NCI-H187 (cell line): ENCODE measurements around the gene PPM1N.
"Not testable (repeated sequence)": the region's sequence is repeated elsewhere in the genome, so short reads cannot be mapped to it uniquely, and the experiment has no call there.

ENCODE experiments used
- DNase-seq, 2 experiments: peaks; one replicate each; lab custom pipeline; 2025; lab: John Stamatoyannopoulos, UW

The PPM1N gene

DNA sequence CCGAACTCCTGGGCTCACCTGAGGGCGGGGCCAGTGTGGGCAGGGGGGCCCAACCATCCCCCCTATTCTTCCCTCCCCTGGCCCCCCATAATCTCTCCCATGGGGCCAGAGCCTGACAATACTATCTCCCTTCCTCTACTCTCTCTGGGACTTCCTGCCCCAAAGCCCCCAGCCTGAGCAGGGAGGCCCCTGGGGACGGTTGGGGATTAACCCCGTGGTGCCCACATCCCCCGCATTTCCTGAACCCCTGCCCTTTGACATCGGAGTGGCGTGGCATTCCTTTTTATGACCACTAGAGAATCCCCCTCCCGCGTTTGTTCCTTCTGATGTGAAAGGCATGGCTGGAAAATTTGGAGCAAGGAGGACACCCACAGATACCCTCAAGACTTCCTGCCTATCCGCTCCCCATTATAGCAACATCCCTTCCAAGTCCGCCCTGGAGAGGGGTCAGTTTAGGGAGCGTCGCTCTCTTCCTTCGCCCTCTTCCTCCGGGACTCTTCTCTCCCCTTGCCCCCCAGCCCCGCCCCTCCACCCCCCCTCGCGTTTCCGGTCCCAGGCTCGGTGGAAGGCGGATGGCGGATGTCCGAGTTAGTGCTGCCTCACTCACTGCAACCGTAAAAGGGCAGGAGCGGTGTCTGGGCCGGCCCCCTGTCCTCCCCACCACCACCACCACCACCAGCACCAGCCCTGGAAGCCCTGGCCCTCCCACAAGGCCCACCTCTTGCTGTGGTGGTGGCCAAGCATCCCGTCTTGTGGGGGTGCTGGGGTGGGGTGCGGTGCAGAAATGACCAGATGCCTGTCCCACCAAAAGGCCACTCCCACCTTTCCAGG is 10.8 kb downstream of the PPM1N start:
- DNase-seq = no peak

DNA sequence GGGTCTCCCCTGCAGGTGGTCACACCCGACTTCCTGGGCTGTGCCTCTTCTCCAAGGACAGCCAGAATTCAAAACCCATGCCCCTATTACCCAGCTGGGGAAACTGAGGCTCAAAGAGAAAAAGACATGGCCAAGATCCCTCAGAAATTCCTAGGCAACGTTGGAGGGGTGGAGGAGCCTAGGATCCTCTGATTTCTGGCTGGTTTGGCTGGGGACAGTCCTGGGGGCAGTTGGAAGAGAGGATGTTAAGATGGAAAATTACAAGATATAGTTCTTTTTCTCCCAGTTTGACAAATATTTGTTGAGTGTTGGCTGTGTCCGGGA is 11.4 kb downstream of the PPM1N start:
- DNase-seq = no peak

DNA sequence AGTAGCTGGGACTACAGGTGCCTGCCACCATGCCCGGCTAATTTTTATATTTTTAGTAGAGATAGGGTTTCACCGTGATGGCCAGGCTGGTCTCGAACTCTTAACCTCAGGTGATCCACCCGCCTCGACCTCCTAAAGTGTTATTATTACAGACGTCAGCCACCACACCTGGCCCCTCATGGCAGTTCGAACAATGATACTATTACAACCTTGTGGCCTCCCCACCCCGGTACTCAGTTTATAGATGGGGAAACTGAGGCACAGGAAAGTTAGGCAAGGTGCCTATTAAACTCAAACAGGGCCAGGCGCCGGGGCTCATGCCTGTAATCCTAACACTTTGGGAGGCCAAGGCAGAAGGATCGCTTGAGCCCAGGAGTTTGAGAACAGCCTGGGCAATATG is 12.1 kb downstream of the PPM1N start:
- DNase-seq = not testable (repeated sequence)

DNA sequence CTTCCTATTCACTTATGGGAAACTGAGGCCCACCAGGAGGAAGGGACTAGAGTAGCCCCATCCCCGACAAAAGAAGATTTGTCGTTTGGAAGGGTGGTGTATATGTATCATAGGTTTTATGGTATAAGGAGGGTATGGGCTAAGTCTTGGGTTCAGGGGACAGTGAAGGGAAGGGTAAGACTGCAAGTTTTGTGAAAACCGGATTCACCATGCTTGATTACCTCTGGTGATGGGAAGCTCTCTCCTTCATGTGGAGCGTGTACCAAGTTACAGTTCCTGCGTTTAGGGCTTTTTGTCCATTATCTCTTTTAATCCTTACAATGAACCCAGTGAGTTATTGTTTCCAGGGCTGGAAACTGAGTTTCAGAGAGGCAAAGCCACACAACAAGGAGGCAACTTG is 12.8 kb downstream of the PPM1N start:
- DNase-seq = no peak

DNA sequence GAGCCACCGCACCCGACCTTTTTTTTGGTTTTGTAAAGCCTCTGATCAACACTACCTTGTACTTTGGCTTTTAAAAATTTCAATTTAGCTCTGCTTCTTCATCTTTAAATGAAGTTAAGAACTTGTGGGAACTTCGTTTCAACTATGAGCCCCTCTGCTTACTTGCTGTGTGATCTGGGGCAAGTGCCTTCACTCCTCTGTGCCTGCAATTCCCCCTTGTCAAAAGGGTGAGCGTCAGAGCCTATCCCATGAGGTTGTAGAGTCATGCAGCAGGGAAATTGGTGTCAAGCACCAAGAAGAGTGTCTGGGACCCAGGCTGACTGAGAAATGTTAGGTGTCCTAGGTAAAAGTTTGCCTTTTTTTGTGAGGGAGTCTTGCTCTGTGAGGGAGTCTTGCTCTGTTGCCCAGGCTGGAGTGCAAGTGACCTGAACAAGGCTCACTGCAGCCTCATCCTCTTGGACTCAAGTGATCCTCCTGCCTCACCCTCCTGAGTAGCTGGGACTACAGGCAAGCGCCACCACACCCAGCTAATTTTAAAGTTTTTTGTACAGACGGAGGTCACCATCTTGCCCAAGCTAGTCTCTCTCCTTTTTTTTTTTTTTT is 14.7 kb downstream of the PPM1N start:
- no peak for DNase-seq

DNA sequence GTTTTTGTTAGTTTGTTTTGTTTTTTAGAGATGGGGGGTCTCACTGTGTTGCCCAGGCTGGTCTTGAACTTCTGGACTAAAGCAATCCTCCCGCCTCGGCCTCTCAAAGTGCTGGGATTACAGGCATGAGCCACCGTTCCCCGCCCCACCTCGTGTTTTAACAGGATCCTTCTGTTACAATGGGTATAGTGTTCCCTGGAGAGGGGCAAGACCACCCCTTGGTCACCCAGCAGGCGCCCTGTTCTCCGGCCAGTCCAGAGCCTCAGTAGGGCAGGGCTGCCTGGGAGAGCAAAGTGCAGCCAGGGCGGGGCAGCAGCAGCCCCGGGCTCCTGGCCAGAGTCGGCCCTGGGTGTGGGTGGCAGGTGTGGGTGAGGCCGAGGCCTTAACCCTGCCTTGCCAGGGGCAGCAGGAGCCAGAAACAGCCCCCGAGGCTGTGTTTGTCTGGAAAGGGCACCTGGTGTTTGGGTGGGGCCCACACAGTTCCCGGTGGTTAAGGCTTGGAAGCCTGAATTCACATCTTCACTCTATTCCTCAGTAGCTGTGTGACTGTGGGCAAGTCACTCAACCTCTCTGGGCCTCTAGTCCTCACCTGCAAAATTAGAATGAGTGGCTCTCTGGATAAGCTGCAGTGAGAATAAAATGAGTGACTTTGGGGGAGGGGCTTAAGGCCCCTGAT is 16.3 kb downstream of the PPM1N start:
- no peak for DNase-seq

DNA sequence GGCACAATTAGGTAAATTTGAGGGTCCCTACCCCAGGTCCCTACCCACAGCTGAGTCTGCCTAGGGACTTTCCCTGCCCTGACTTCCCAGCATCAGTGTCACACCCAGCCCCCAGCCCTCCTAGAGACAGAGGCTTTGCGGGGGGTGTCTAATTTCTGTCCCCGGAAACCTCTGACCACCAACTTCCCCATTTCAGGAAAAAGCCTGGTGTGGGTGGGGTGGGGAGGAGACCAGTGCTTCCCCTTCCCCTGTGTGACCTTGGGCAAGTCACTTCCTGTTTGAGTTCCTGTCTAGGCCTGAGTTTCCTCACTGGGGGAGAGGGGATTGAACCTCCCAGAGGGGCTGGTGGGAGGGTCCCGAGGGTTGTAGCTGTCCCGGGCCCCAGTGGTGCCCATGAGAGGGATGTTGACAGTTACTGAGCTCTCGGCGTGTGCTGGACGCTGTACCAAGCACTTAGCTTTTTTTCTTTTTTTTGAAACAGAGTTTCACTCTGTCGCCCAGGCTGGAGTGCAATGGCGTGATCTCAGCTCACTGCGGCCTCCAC is 16.9 kb downstream of the PPM1N start:
- no peak for DNase-seq

DNA sequence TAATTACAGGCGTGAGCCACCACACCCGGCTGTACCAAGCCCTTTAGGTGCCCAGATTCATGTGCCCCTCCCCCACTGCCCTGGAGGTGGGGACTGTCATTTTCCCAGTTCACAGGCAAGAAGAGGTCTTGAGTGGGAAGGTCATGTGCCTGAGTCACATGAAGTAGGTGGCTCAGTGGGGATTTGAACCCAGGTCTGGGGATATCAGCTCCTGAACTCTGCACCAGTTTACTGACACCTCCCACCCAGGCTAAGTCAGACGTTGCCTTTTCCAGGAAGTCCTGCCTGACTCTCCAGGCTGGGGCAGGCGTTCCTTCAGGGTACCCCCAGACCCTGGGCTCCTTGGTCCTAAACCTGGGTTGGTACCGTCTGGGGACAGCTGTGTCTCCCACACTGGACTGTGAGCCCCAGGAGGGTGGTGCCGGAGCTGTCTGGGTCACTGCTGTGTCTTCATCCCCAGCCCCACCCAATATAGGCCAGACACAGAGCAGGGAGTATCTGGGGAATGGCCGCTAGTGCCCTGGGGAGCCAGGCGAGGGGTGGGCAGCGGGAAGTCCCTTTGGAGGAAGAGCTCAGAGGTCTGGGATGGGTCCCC is 17.7 kb downstream of the PPM1N start:
- DNase-seq = no peak

DNA sequence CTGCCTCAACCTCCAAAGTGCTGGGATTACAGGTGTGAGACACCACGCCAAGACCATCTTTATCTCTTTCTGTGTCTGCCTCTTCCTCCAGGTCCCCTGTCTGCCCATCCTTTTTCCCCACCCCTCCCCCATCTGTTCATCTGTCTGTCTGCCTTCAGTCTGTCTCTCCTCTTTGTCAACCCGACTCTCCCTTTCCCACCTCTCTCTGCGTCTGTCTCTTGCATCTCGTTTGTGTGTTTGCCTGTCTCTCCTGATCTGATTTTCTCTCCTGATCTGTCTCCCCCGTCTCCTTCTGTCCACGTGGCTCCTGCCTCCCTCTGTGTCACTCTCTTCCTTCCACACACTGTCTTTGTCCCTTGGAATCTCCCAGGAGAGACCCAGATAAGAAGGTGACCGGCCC is 19.0 kb downstream of the PPM1N start:
- no peak for DNase-seq

DNA sequence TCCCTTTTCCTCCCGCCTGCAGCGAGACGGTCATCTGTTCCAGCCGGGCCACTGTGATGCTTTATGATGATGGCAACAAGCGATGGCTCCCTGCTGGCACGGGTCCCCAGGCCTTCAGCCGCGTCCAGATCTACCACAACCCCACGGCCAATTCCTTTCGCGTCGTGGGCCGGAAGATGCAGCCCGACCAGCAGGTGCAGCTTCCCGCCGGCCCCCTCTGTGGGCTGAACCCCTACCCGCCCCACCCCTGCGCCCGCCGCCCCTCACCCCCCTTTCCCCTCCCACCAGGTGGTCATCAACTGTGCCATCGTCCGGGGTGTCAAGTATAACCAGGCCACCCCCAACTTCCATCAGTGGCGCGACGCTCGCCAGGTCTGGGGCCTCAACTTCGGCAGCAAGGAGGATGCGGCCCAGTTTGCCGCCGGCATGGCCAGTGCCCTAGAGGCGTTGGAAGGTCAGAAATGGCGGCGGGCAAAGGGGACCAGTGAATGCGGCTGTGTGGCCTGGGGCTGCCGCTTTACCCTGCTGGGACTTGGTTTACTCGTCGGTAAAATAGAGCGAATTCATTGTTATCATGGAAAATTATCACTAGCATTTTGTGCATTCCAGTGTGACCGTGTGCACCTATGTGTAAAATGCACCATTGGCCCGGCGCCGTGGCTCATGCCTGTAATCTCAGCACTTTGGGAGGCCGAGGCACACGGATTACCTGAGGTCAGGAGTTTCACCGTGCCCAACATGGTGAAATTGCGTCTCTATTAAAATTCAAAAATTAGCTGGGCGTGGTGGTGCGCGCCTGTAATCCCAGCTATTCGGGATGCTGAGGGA is 19.6 kb downstream of the PPM1N start:
- no peak for DNase-seq

DNA sequence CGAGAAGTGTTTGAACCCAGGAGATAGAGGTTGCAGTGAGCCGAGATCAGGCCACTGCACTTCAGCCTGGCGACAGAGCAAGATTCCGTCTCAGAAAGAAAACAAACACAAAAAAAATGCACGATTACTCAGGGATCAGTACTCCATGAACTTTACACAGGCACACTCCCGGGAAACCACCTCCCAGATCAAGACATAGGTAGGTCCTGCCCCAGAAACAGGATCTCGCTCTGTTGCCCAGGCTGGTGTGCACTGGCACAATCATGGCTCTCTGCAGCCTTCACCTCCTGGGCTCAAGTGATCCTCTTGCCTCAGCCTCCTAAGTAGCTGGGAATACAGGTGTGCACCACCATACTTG is 20.2 kb downstream of the PPM1N start:
- DNase-seq = no peak

DNA sequence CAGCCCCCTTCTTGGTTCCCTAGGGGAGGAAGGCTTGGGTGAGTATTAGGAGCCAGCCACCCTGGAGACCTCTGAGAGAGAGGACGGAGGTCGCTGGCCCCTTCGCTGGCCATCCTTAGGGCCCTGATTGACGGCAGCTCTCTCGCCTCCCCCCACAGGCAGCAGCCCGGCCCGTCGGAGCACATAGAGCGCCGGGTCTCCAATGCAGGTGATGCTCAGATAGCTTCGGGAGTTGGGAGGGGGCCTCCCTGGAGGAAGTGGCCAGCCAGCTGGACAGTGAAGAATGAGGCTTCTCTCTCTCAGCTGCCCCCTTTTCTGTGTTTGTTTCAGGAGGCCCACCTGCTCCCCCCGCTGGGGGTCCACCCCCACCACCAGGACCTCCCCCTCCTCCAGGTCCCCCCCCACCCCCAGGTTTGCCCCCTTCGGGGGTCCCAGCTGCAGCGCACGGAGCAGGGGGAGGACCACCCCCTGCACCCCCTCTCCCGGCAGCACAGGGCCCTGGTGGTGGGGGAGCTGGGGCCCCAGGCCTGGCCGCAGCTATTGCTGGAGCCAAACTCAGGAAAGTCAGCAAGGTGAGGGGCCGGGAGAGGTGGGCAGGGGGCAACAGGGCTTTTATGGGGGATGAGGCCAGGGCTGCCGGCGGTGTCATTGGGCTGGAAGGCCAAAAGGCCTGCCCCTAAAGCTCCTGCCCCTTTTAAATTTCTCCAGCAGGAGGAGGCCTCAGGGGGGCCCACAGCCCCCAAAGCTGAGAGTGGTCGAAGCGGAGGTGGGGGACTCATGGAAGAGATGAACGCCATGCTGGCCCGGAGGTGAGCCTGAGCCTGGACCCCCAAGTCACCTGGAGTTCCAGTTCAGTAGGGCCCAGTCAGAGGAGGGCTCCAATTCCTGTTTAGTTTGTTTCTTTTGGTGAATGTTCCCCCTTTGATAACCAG is 24.0 kb downstream of the PPM1N start:
- DNase-seq = no peak

DNA sequence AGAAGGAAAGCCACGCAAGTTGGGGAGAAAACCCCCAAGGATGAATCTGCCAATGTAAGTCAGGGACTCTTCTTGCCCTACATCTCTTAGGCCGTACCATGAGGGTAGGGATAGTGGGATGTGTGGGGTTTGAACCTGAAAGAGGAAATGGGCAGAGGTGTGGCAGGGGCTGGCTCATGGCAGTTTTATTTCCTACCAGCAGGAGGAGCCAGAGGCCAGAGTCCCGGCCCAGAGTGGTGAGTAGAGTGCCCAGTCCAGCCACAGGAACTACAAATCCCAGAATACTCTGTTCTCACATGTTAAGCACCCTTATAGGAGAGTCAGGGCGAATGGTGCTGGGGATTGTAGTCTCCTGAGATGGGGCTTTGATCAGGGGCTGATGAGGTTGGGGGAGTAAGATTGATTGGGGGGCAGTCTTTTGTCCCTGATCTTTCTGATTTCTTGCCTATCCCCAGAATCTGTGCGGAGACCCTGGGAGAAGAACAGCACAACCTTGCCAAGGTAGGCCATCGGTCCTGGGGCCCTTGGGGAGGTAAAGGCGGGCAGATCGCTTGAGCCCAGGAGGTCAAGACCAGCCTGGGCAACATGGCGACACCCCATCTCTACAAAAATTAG is 25.5 kb downstream of the PPM1N start:
- peak; percentile 55 to 80 for DNase-seq

DNA sequence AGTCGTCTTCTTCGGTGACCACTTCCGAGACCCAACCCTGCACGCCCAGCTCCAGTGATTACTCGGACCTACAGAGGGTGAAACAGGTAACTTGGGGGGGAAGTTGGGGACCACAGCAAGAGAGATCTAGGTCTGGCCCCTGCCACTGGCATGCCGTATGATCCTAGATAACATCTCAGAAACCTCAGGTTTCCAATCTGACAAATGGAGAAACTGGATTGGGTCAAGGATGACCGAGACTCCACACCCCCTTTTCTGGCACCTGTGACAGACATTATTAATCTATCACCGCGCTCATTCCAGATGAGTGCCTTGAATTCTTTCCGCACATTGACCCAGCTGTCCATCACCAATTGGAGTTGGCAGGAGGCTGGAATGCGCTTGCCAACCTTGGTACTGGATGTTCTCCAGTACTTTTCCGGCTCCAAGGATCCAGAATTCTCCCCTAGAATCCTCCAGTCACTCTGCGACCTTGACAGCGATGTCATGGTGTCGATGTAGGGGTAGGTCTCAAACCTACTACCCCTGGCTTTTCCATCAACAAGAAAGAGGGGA is 26.4 kb downstream of the PPM1N start:
- DNase-seq = no peak

DNA sequence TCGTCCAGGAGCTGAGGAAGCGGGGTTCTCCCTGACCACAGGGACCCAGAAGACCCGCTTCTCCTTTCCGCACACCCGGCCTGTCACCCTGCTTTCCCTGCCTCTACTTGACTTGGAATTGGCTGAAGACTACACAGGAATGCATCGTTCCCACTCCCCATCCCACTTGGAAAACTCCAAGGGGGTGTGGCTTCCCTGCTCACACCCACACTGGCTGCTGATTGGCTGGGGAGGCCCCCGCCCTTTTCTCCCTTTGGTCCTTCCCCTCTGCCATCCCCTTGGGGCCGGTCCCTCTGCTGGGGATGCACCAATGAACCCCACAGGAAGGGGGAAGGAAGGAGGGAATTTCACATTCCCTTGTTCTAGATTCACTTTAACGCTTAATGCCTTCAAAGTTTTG is 27.9 kb downstream of the PPM1N start:
- DNase-seq = peak; percentile 53 to 58

DNA sequence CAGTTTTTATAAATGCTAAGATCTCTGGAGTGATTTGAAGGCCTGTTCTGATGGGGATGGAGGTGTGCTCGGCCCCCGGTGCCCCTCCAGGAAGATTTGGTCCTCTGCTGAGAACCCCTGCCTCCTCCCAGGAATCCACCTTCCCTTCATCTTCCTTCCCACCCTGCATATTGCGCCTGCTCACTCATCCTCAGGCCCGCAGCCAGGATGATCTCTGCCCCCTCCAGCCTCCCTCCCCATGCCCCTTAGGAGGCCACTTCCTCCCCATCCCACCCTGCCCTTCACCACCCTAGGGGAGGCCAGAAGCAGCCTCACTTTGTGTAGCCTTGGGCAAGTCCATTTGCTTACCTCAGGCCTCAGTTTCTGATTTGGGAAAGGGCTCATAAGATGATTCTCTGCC is 28.7 kb downstream of the PPM1N start:
- DNase-seq = no peak

DNA sequence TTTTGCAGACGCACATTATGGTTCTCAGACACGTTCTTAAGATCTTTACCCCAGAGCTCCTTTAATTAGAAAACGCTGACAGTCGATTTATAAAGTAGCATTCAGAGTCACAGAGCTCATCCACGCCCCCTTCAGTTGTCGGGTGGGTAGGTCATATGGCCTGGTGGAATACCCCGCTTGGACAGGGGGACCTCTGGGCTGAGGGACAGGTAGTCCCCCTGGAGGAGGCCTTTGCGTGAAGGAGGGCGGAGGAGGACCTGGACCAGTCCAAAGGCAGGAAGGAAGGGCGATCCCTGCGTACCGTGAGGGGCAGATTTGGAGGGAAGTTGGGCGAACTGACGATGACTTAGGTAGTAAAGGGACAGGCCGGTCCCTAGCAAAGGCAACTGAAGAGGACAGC is 29.5 kb downstream of the PPM1N start:
- no peak for DNase-seq

DNA sequence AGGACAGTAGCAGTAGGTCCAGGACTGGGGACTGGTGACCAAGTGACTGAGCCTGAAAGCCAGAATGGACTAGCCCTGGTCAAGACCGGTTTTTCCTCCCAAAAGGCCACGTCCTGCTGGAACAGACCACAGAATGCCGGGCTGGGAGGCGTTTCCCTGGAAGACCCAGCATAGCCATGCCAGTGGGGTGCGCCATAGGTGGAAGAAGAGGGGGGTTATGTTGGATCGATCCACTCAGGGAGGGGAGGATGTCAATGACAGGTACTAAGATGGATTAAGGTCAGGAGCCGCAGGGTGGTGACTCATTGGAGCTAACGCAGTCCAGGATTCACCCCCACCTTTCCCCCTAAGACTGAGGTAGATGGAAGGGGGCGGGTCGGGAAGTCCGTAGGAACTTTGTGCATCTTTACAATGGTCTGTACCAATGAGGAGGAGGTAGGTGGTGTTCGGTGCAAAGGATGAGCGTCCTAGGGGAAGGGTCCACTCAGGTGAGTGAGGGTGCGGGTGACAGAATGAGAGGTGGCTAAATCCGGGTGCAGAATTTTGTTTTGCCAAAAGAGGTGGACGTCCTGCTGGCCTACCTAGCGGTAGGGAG is 30.0 kb downstream of the PPM1N start:
- no peak for DNase-seq

DNA sequence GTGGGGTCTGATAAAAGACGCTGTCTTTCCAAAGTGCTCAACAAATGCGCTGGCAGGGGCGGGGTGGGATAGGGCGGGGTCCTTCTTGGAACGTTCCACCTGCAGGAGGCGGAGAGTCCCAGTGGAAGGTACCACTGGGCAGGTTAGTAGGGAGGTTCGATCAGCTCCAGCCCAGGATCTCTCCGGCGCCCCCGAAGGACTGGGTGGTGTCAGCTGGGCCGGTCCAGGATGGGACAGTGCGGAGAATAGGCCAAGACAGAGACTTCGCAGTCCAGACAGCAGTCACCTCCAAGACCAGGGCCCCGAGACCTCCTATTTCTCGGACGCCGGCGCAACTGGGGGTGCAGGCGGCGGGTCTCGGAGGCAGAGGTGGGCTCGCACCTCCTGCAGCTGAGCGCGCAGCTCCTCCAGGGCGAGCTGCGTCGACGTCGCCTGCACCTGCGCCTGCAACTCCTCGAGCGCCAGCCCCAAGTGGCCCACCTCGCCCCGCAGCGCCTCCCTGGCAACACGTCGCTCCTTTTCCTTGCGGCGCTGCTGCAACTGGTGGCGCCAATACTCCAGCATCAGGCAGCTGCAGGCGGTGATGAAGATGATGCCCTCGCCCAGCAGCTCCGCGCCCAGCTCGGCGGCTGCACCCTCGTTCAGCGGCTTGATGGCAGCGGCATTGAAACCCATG is 30.6 kb downstream of the PPM1N start:
- peak; percentile 37 to 60 for DNase-seq
